Uterus (tissue), 2 donors: ENCODE results near the gene ZC3H12D.

Source experiments
- POLR2A ChIP-seq, 2 donors: fragments of 450-650 bp; IDR thresholded peaks; one replicate each; pipeline ENCODE4 v1.6.1; 2016; ENCODE audit warnings: antibody characterized with exemption in 2 of 2, mild to moderate bottlenecking in 1 of 2, moderate library complexity in 1 of 2
- TF ChIP-seq, protein P1 (sequence below), 4 experiments: fragments of 200-600 bp in 2 of 4; fragments of 450-650 bp in 2 of 4; sonication (generic) in 2 of 4; IDR thresholded peaks; one replicate each; pipeline ENCODE4 v1.5.1; 2016 to 2019; ENCODE audit warnings: antibody characterized with exemption in 4 of 4, mild to moderate bottlenecking in 2 of 4, moderate library complexity in 1 of 4

DNA sequence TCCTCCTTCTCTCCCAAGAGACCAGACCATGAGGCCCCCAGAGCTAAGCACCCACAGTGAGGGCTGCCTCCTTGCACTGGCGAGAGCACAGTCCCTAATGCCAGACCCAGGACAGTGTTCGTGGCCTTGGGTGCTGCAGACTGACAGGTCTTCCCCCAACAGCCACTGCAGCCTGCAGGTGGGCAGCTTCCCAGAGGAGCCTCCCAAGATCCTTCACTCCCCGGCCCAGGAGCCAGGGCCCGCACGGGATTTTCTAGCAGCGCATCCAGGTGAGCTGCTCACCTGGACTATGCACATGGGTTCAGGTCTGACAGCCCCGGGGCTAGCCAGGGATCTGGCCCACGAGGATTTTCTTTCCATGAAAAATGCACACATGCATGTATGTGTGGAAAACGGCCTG lies 43.1 kb downstream of the ZC3H12D start:
- TF ChIP-seq, protein P1, sequence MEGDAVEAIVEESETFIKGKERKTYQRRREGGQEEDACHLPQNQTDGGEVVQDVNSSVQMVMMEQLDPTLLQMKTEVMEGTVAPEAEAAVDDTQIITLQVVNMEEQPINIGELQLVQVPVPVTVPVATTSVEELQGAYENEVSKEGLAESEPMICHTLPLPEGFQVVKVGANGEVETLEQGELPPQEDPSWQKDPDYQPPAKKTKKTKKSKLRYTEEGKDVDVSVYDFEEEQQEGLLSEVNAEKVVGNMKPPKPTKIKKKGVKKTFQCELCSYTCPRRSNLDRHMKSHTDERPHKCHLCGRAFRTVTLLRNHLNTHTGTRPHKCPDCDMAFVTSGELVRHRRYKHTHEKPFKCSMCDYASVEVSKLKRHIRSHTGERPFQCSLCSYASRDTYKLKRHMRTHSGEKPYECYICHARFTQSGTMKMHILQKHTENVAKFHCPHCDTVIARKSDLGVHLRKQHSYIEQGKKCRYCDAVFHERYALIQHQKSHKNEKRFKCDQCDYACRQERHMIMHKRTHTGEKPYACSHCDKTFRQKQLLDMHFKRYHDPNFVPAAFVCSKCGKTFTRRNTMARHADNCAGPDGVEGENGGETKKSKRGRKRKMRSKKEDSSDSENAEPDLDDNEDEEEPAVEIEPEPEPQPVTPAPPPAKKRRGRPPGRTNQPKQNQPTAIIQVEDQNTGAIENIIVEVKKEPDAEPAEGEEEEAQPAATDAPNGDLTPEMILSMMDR (IDR thresholded peaks at IDR 0.05): no peak
- no peak for TF ChIP-seq POLR2A (IDR thresholded peaks at IDR 0.05)
